ENCODE results near the gene HHLA2. TPM values are rescaled to one million over a fixed set of nuclear protein-coding genes. Genes with fewer than 3 reads are reported as not detected.

Gene HHLA2
- total and polyA plus RNA-seq, 2 experiments from 2014 or later = 0.48 TPM; not detected in 1

- TF ChIP-seq CTCF (IDR thresholded peaks at IDR 0.05; ENCODE audit: low read depth, low read length) = no peak
- Histone ChIP-seq H3K9me3 (ENCODE audit: low read depth) (no peaks in the 10 kb centered on the region), H3K4me3 (no peak overlapping the region), H3K27ac (no peak overlapping the region), H3K4me1 (ENCODE audit: low read depth) (no peaks in the 10 kb centered on the region), H3K27me3 (no peaks in the 10 kb centered on the region), H3K36me3 (no peaks in the 10 kb centered on the region)
- DNase-seq (ENCODE audit: low read depth in 1 of 2, low spot score in 1 of 2) = no peak
Measured at GRCh38 chr3:108380128-108380795, 83.9 kb downstream of the HHLA2 start.

DNA sequence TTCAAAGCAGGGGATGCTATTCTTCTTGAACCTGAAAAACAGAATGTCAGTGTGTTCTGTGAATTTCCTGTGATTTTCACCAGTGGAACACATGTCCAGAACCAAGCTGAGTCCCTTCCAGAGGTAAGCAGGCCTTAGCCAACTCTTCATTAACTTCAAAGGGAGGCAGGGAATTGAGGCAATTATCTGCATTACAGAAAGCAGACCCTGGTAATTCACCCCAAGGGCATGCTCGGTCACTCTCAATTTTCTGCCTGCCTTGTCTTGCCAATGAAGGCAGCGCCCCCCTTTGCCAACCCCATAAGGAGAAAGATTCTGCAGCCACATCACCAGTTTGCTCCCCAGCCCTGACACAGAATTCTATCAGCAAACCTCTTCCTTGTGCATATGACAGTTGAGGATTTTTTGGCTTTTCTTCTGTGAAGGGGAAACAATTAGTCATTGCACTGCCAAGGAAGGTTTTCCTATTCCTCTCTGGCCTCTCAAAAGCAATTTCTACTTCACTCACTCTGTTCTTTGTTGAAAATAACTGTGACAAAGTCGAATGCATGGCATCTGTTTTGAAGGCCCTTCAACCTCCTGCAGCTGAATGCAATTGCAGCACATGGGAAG, 85.3 kb downstream of the HHLA2 start:
- Histone ChIP-seq H3K36me3 (no peaks in the 10 kb centered on the region), H3K27me3 (no peaks in the 10 kb centered on the region), H3K4me1 (ENCODE audit: low read depth) (no peaks in the 10 kb centered on the region), H3K4me3 (no peak overlapping the region), H3K27ac (no peak overlapping the region), H3K9me3 (ENCODE audit: low read depth) (no peaks in the 10 kb centered on the region)
- no peak for TF ChIP-seq CTCF (IDR thresholded peaks at IDR 0.05; ENCODE audit: low read depth, low read length)
- DNase-seq (ENCODE audit: low read depth in 1 of 2, low spot score in 1 of 2) = no peak

- no peaks in the 10 kb centered on the region for H3K27me3 ChIP-seq
- no peaks in the 10 kb centered on the region for H3K4me1 ChIP-seq (ENCODE audit: low read depth)
- no peak overlapping the region for H3K4me3 ChIP-seq
- H3K36me3 ChIP-seq = no peaks in the 10 kb centered on the region
- TF ChIP-seq CTCF (IDR thresholded peaks at IDR 0.05; ENCODE audit: low read depth, low read length) = no peak
- DNase-seq (ENCODE audit: low read depth in 1 of 2, low spot score in 1 of 2) = no peak
- H3K27ac ChIP-seq = no peak overlapping the region
- H3K9me3 ChIP-seq (ENCODE audit: low read depth) = no peaks in the 10 kb centered on the region
Measured at GRCh38 chr3:108383306-108383705, 87.0 kb downstream of the HHLA2 start.

GRCh38 chr3:108387063-108387462, 90.7 kb downstream of the HHLA2 start:
- H3K4me1 ChIP-seq (ENCODE audit: low read depth) = no peaks in the 10 kb centered on the region
- no peak overlapping the region for H3K27ac ChIP-seq
- H3K27me3 ChIP-seq = no peaks in the 10 kb centered on the region
- no peak for TF ChIP-seq CTCF (IDR thresholded peaks at IDR 0.05; ENCODE audit: low read depth, low read length)
- DNase-seq (ENCODE audit: low read depth in 1 of 2, low spot score in 1 of 2) = no peak
- H3K36me3 ChIP-seq = no peaks in the 10 kb centered on the region
- H3K4me3 ChIP-seq = no peak overlapping the region
- no peaks in the 10 kb centered on the region for H3K9me3 ChIP-seq (ENCODE audit: low read depth)

- Histone ChIP-seq H3K36me3 (no peaks in the 10 kb centered on the region), H3K9me3 (ENCODE audit: low read depth) (no peaks in the 10 kb centered on the region), H3K27me3 (no peaks in the 10 kb centered on the region), H3K4me1 (ENCODE audit: low read depth) (no peaks in the 10 kb centered on the region), H3K27ac (no peak overlapping the region), H3K4me3 (no peak overlapping the region)
- no peak for TF ChIP-seq CTCF (IDR thresholded peaks at IDR 0.05; ENCODE audit: low read depth, low read length)
- DNase-seq (ENCODE audit: low read depth in 1 of 2, low spot score in 1 of 2) = no peak
Measured at GRCh38 chr3:108388136-108389132, 92.1 kb downstream of the HHLA2 start.
